SU-DHL-6 (cell line): Measurements from ENCODE around the gene RBM22.

ENCODE experiments used
- H2AFZ ChIP-seq: fragments of 200-600 bp; sonication (generic); 2 replicates; pipeline ENCODE4 v1.6.1; 2014; ENCODE audit warnings: low read depth, mild to moderate bottlenecking, moderate library complexity, mixed read lengths, antibody characterized with exemption, low read length; ENCODE audit not compliant: severe bottlenecking
- H3F3A ChIP-seq: fragments of 200-600 bp; shearing (Covaris generic); 2 replicates; pipeline ENCODE4 v1.6.0; 2016; ENCODE audit warnings: antibody characterized with exemption, mild to moderate bottlenecking; ENCODE audit not compliant: insufficient read depth
- H3K27ac ChIP-seq: fragments of 200-600 bp; sonication (generic); 2 replicates; pipeline ENCODE4 v1.5.1; 2016; ENCODE audit warnings: low read depth, mild to moderate bottlenecking, low read length, moderate library complexity, mixed read lengths
- H3K27me3 ChIP-seq: fragments of 200-600 bp; sonication (generic), shearing (Covaris generic); 2 replicates; pipeline ENCODE4 v1.6.0; 2014; ENCODE audit warnings: mild to moderate bottlenecking, low read length
- H3K36me3 ChIP-seq: fragments of 200-600 bp; sonication (generic); 2 replicates; pipeline ENCODE4 v1.6.1; 2014; ENCODE audit warnings: mild to moderate bottlenecking, low read length, mixed read lengths
- H3K4me2 ChIP-seq: fragments of 300-600, 200-600 bp; shearing (Covaris generic), sonication (generic); 2 replicates; pipeline ENCODE4 v1.6.0; 2014; ENCODE audit warnings: low read length, low read depth, mild to moderate bottlenecking; ENCODE audit not compliant: poor library complexity, severe bottlenecking
- H3K4me3 ChIP-seq: fragments of 200-600 bp; sonication (generic); 2 replicates; pipeline ENCODE4 v1.5.1; 2014; ENCODE audit warnings: antibody characterized with exemption, low read length, mild to moderate bottlenecking, mixed read lengths; ENCODE audit not compliant: insufficient read depth, poor library complexity, severe bottlenecking
- H3K79me2 ChIP-seq: fragments of 200-600 bp; sonication (generic); 2 replicates; pipeline ENCODE4 v1.6.1; 2014; ENCODE audit warnings: mild to moderate bottlenecking, low read length, moderate library complexity; ENCODE audit not compliant: insufficient read depth
- H3K9ac ChIP-seq: fragments of 200-600 bp; sonication (generic); 2 replicates; pipeline ENCODE4 v1.7.0; 2014; ENCODE audit warnings: mild to moderate bottlenecking, low read length
- H3K9me2 ChIP-seq: fragments of 200-600 bp; sonication (generic); replicated peaks from 2 replicates; pipeline ENCODE4 v1.6.1; 2014; ENCODE audit warnings: low read length; ENCODE audit not compliant: insufficient read depth
- H3K9me3 ChIP-seq: fragments of 200-600 bp; sonication (generic); 2 replicates; pipeline ENCODE4 v1.6.1; 2014; ENCODE audit warnings: low read length, mixed read lengths; ENCODE audit not compliant: insufficient read depth
- H4K20me1 ChIP-seq: fragments of 200-600 bp; sonication (generic); 2 replicates; pipeline ENCODE4 v1.6.1; 2014; ENCODE audit warnings: low read depth, mild to moderate bottlenecking, antibody characterized with exemption, low read length, moderate library complexity, mixed read lengths
- CTCF ChIP-seq: fragments of 200-600 bp; sonication (generic); IDR thresholded peaks from one replicate; pipeline ENCODE4 v1.5.1; 2017; ENCODE audit warnings: antibody characterized with exemption, mild to moderate bottlenecking, low read length, moderate library complexity; ENCODE audit not compliant: insufficient read depth, poor library complexity, severe bottlenecking
- EZH2phosphoT487 ChIP-seq: fragments of 200-600 bp; sonication (generic), shearing (Covaris generic); conservative IDR thresholded peaks from 2 replicates; pipeline ENCODE4 v1.6.1; 2018; ENCODE audit warnings: mild to moderate bottlenecking, antibody characterized with exemption, low read length, moderate library complexity, mixed read lengths

Gene RBM22

GRCh38 chr5:150670948-150671310 lies 29.9 kb downstream of the RBM22 start:
- Histone ChIP-seq H2AFZ (no peak overlapping the region), H4K20me1 (no peaks in the 10 kb centered on the region), H3K4me2 (no peak overlapping the region), H3F3A (no peaks in the 10 kb centered on the region), H3K9ac (no peak overlapping the region), H3K79me2 (no peaks in the 10 kb centered on the region), H3K9me2 (no peaks in the 10 kb centered on the region), H3K27ac (no peak overlapping the region), H3K27me3 (no peaks in the 10 kb centered on the region), H3K9me3 (no peaks in the 10 kb centered on the region), H3K4me3 (no peak overlapping the region), H3K36me3 (no peaks in the 10 kb centered on the region)
- TF ChIP-seq CTCF (no peak), EZH2phosphoT487 (no peak)

DNA sequence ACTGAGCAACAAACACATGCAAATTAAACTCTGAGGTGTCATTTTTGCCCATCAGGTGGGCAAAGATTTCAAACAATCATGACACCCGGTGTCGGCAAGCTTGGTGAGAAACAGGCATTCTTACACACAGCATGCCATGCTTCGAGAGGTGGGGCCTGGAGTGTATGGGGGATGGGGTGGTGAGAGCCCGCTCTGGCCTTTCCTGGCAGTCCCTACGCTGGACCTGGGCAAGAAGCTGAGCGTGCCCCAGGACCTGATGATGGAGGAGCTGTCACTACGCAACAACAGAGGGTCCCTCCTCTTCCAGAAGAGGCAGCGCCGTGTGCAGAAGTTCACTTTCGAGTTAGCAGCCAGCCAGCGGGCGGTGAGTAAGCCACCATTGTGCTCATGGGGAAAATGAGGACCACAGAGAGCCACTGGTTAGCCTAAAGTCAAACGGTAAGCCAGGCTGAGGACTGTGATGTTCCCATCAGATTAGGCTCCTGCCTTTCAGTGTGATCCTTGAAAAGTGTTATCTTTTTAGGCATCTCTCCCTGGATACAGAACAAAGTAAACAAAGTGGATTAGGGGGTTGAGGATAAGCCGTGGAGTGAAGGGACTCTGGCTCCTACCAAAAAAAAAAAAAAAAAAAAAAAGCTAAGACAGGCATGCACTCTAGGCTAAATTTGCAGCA lies 30.5 kb downstream of the RBM22 start:
- Histone ChIP-seq H3K9me2 (no peaks in the 10 kb centered on the region), H4K20me1 (no peaks in the 10 kb centered on the region), H3K4me3 (no peak overlapping the region), H3K27ac (no peak overlapping the region), H3K27me3 (no peaks in the 10 kb centered on the region), H3K36me3 (no peaks in the 10 kb centered on the region), H2AFZ (no peak overlapping the region), H3K79me2 (no peaks in the 10 kb centered on the region), H3K4me2 (no peak overlapping the region), H3K9ac (no peak overlapping the region), H3K9me3 (no peaks in the 10 kb centered on the region), H3F3A (no peaks in the 10 kb centered on the region)
- no peak for TF ChIP-seq CTCF

DNA sequence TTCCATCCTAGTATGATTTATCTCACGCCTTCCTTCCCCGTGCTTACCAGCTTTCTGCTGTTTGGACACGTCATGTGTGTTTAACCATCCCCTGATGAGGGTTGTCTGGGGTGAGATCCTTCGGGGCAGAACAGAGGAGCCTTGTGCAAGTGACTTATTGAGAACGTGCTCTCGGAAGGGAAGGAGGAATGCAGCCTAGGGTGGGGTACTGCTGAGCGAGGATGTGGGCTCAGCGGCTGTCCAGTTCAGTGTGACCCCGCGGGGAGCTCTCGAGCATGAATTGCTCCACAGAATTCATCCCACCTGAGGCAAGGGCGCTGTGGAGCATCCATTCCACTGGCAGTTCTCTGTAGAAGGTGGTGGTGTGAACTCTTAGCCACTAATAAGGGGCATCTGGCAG lies 35.8 kb downstream of the RBM22 start:
- no peak overlapping the region for H2AFZ ChIP-seq
- H3F3A ChIP-seq = no peaks in the 10 kb centered on the region
- no peaks in the 10 kb centered on the region for H3K9me2 ChIP-seq
- H3K27ac ChIP-seq = no peak overlapping the region
- no peak overlapping the region for H3K4me2 ChIP-seq
- no peaks in the 10 kb centered on the region for H3K27me3 ChIP-seq
- H3K36me3 ChIP-seq = no peaks in the 10 kb centered on the region
- H3K9me3 ChIP-seq = no peaks in the 10 kb centered on the region
- no peak overlapping the region for H3K4me3 ChIP-seq
- no peaks in the 10 kb centered on the region for H3K79me2 ChIP-seq
- TF ChIP-seq EZH2phosphoT487 (no peak), CTCF (no peak)
- H3K9ac ChIP-seq = no peak overlapping the region
- no peaks in the 10 kb centered on the region for H4K20me1 ChIP-seq
